C1 segment of cervical spinal cord (tissue), 14 donors: Measurements from ENCODE around the gene AGAP1.

Source experiments
- DNase-seq, 14 donors: peaks; one replicate each; lab custom pipeline; 2025; lab: John Stamatoyannopoulos, UW

AGAP1 gene

DNA sequence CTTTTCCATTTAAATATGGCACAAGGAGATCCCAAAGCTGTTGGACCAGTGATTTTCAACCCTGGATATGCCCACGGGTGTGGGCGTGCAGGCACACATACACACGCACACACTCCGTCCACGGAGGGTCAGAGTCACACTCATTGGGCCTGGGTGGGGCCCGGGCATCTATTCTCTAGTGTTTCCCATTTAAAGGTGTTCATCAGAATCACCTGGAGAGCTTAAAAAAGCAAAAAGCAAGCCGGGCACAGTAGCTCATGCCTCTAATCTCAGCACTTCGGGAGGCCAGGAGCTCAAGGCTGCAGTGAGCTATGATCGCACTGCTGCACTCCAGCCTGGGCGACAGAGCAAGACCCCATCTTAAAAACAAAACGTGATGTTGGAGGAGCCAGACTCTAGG is 345.4 kb downstream of the AGAP1 start:
- DNase-seq: no peak

DNA sequence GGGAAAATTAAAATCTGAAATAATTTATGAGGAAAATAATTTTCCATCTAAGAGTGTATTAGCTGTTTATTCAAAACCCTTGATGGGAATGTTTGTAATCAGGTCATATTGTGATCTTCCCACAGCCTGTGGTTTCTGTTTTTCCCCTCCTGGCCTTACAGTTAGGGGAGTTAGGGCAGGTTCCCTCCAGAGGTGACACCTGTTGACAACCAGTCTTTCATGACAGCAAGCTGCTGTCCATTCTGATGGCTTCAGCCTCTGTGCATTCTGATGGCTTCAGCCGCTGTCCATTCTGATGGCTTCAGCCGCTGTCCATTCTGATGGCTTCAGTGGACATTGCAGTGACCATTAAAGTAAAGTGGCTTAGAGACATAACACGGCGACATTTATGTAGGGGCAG is 346.1 kb downstream of the AGAP1 start:
- no peak for DNase-seq

- DNase-seq: no peak
These were observed 348.0 kb downstream of the AGAP1 start for GRCh38 chr2:235841863-235842262.

DNA sequence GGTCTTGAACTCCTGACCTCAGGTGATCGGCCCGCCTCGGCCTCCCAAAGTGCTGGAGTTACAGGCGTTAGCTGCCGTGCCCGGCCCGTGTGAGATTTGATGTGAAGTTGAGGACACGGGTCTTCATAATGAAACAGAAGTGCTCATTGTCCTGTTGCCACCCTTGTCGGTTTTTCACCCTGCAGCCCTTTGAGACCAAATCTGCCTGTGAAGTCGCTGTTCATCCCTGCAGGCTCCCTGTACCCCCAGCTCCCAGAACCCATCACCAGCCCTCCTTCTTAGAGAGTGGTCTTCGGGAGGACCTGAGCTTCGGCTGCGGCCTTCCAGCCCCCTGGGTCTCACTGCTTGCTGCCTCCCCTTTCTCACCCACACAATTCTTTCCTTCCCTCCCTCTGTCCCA is 349.1 kb downstream of the AGAP1 start:
- DNase-seq: no peak

GRCh38 chr2:235843591-235844395 is 349.9 kb downstream of the AGAP1 start:
- no peak for DNase-seq

- no peak for DNase-seq
These were observed 350.7 kb downstream of the AGAP1 start for GRCh38 chr2:235844561-235844960.

DNA sequence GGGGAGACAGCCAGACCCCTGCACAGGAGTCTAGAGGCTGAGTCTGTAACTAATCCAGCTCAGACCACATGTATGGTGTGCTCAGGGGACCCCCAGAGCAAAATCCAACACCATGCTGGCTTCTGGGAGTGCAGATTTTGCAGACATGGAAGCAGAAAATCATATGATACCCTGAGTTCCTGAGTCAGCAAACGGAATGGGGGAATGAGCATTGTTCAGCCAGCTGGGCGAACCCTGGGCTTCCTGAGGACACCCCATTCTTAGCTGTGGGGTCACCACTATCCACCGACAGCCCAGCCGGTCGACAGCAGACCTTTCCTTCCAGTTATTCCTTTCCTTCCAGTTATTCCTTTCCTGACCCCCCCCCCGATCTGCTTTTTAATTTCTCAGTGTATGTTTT is 351.4 kb downstream of the AGAP1 start:
- DNase-seq: no peak

- DNase-seq: peak in 1 of 14 donors; percentile 44
These were observed 353.7 kb downstream of the AGAP1 start for GRCh38 chr2:235847576-235847975.

- DNase-seq: peak in 1 of 14 donors; percentile 17
These were observed 354.2 kb downstream of the AGAP1 start for GRCh38 chr2:235848055-235848454.

DNA sequence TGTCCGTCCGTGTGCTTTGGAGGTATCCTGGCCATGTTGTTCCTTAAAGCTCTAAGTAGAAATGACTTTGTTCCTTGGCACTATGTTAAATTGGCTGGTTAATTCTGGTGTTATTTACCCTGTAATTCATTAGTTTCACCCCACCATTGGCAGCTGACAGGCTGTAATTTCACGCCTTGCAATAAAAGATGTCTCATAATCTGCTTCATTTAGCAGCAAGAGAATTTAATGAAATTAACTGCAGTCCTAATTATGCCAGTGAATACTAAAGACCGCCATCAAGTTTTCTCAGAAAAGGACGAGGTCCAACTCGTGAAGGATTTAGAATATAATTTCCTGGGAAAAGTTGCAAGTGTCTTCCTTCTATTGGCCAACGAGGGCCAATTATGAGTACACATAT is 355.1 kb downstream of the AGAP1 start:
- DNase-seq: no peak

GRCh38 chr2:235849489-235849888 is 355.6 kb downstream of the AGAP1 start:
- no peak for DNase-seq

GRCh38 chr2:235850289-235850688 is 356.4 kb downstream of the AGAP1 start:
- DNase-seq: no peak

DNA sequence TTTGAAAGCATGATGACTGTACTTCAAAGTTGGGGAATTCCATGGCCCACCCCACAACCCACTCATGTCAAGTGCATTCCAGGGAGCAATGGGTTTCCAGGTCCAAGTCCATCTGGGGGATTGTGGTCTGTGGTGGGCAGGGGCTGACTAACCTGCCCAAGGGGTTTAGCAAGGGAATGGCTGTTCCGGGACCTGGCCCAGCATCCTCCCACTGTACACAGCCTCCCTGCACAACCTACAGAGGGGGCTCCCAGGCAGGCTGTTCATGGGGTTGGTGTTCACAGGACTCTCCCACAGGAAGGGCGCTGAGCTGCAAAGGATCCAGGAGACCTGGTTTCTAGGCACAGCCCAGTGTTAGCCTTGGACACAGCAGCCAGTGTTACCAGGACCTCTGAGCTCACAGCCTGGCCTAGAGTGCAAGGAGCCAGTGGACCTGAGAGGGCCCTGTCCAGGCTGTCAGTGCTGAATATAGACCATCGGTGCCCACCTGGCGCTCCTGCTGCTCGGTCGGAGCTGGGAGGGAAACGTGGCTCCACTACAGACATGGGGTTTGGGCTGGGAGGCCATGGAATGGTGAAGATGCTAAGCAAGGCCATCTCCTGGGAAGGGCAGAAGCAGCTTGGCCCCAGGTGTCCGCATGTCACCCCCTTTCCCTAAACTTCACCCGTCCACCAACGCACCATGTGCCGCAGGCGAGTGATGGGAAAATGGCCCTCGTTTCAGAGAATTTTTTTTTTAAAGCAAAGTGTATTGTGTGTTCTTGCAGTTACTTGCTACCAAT is 357.1 kb downstream of the AGAP1 start:
- no peak for DNase-seq

- peak in 3 of 14 donors; percentile 4 to 30 (median 16) for DNase-seq
These were observed 358.1 kb downstream of the AGAP1 start for GRCh38 chr2:235851828-235852525.

DNA sequence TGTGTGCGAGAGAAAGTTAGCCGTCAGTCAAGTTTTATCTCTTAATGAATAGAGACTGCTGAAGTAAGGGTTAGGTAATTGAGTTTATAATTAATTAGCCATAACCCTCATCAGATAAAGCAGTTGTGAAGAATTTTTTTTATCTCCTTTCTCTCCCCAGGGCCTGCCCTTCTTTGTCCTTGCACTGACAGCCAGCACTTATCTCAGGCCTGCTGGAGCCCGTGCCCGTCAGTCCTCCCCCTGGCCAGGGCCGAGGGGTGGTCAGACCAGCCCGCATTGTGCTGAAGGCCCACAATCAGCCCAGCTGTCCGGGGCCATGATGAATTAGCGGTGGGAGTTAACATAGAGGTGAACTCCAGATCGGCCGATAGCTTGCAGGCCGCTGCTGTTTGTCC is 358.7 kb downstream of the AGAP1 start:
- no peak for DNase-seq

GRCh38 chr2:235854276-235854675 is 360.4 kb downstream of the AGAP1 start:
- peak in 1 of 14 donors; percentile 82 for DNase-seq

DNA sequence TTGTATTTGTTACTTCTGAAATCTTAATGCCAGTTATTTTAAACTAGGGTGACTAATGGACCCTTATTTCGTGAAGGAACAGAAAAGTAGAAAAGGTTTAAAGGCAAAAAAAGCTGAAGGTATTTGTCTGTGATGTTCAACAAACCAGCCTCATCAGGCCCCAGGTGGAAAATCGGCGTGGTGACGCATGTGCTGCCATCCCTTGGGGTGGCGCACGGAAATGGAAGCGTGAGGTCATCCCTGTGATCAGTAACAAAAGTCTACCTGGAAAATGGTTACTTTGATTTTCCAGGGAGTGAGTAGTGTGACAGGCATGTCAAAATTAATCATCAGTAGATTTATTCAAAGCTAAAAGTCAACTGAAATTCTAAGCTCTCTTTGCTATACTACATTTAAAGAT is 361.2 kb downstream of the AGAP1 start:
- no peak for DNase-seq

GRCh38 chr2:235856151-235856854 is 362.5 kb downstream of the AGAP1 start:
- DNase-seq: no peak

- DNase-seq: no peak
These were observed 363.8 kb downstream of the AGAP1 start for GRCh38 chr2:235857598-235857997.

GRCh38 chr2:235858881-235859280 is 365.0 kb downstream of the AGAP1 start:
- DNase-seq: no peak

- DNase-seq: no peak
These were observed 365.8 kb downstream of the AGAP1 start for GRCh38 chr2:235859651-235860050.

- no peak for DNase-seq
These were observed 366.3 kb downstream of the AGAP1 start for GRCh38 chr2:235860111-235860510.
